Hepatocyte (in vitro differentiated cells): ENCODE results near the gene CCL23.

Experiments
- EZH2phosphoT487 ChIP-seq: fragments of 200-600 bp; sonication (generic); IDR thresholded peaks from one replicate; pipeline ENCODE4 v1.6.1; 2018; ENCODE audit warnings: antibody characterized with exemption, mild to moderate bottlenecking, low read depth, moderate library complexity; ENCODE audit not compliant: unreplicated experiment, severe bottlenecking
- TF ChIP-seq, protein P1 (sequence below): fragments of 200-600 bp; sonication (generic); IDR thresholded peaks from 2 replicates; pipeline ENCODE4 v1.5.1; 2016; ENCODE audit warnings: antibody characterized with exemption, mild to moderate bottlenecking; ENCODE audit not compliant: poor library complexity

GRCh38 chr17:35998018-35998545 is 19.7 kb downstream of the CCL23 start:
- TF ChIP-seq, protein P1, sequence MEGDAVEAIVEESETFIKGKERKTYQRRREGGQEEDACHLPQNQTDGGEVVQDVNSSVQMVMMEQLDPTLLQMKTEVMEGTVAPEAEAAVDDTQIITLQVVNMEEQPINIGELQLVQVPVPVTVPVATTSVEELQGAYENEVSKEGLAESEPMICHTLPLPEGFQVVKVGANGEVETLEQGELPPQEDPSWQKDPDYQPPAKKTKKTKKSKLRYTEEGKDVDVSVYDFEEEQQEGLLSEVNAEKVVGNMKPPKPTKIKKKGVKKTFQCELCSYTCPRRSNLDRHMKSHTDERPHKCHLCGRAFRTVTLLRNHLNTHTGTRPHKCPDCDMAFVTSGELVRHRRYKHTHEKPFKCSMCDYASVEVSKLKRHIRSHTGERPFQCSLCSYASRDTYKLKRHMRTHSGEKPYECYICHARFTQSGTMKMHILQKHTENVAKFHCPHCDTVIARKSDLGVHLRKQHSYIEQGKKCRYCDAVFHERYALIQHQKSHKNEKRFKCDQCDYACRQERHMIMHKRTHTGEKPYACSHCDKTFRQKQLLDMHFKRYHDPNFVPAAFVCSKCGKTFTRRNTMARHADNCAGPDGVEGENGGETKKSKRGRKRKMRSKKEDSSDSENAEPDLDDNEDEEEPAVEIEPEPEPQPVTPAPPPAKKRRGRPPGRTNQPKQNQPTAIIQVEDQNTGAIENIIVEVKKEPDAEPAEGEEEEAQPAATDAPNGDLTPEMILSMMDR = no peak
- TF ChIP-seq EZH2phosphoT487 = no peak
